Measurements from ENCODE around the gene PKD1L1.
"Not testable (repeated sequence)": the region's sequence is repeated elsewhere in the genome, so short reads cannot be mapped to it uniquely, and the experiment has no call there.

PKD1L1 gene

GRCh38 chr7:47937065-47937687 is 11.1 kb downstream of the PKD1L1 start:
- DNase-seq (ENCODE audit: low spot score) = no peak

DNA sequence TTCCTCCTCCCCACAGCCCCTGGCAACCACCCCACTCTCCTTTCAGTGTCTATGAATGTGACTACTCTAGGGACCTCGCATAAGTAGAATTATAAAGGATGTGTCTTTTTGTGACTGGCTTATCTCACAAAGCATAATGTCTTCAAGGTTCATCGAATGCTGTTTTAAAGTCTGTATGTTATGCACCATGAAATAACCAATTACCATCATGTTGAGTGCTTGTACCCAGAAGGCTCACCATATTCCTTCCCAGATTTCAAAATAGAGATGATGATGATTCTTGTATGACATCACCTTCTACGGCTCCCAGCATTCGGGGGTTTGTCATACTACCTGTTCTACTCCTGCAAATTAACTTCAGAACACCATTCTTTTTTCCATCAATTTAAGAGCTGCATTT is 11.9 kb downstream of the PKD1L1 start:
- no peak for DNase-seq (ENCODE audit: low spot score)

GRCh38 chr7:47935336-47935735 is 12.9 kb downstream of the PKD1L1 start:
- no peak for DNase-seq (ENCODE audit: low spot score)

- no peak for DNase-seq (ENCODE audit: low spot score)
These were observed 13.4 kb downstream of the PKD1L1 start for GRCh38 chr7:47934831-47935230.

GRCh38 chr7:47933215-47933614 is 15.1 kb downstream of the PKD1L1 start:
- DNase-seq (ENCODE audit: low spot score) = no peak

DNA sequence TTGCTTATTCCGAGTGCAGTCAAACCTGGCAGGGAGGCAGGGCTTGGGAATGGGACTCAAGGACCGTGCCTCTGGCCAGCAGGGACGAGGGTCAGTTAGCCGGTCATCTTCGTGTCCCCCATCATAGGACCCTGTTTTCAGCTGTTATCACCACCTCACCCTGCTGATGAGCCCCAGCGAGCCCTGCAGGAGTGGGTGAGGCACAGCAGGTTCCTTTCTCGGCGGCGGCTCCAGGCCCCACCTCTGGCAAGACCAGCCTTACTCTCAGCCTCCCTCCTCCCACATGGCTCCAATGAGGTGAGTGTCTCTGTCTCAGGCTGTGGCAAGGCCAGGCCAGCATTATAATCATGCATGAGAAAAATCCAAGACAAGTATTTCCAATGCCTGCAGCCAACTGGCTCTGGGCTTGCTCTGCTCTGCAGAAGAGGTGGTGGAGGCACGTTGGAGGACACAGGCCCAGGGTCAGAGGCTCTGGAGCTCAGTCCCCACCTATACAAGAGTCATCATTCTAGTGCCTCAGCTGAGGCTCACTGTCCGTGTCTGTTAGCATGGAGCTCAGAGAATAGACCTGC is 15.7 kb downstream of the PKD1L1 start:
- no peak for DNase-seq (ENCODE audit: low spot score)

DNA sequence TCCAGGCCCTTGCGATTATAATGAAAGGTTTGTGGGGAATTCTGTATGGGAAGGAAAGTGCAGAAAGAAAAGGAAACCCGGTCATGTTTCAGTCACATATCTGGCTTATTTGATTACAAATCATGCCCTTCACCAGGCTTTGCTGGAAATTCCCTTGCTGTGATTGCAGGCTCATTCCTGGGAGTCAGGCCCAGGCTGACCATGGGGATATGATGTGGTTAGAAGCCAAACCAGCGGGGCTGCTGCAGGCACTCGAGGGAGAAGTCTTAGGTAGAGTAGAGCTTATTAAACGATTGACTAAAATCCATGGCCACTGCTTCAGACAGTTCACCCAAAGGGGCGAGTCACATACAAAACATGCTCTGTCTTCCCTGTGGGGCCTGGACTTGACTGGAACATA is 16.2 kb downstream of the PKD1L1 start:
- DNase-seq (ENCODE audit: low spot score) = peak; percentile 77

DNA sequence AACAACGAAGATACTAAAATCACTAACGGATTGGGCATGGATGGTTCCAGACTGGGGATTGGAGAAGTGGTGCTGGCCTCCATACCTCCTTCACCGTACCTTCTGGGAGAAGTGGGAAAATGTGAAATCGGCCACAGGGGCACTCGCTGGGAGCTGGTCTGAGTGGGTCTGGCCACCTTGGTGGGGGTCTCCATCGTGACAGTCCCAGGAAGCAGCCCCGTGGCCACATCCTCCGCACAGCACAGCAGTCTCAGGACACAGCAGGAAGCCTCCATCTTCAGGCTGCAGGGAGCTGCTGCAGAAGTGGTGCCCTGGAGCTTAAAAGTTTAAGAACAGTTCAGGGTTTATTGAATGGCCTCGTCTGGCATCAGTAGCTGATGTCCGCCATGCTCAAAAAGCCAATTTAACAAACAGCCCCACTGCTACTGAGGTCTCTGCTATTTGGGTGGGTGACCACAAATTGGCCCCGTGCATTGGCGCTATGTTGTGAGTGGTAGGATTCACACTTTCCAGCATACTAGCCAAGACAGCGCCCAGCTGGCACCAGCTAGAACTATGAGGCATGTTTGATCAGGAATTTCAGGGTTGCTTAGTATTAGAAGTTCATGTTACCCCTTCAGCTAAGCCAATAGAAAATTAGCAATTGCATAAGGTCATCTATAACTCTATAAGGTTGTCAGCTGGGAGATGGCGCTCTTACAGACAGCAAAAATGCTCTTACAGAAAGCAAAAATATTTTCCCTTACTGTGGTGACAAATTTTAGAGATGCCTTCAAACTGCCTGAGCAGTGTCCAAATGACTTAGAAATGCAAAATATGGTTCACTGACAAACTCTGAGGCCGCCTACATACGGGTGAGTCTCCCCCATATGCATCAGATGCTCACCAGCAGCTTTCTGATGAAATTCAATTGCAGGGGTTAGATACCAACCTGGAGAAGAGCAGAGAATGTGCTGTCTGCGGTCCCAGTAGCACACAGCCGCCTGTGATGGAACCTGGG is 17.0 kb downstream of the PKD1L1 start:
- DNase-seq (ENCODE audit: low spot score) = peak; percentile 20

- no peak for DNase-seq (ENCODE audit: low spot score)
These were observed 24.0 kb downstream of the PKD1L1 start for GRCh38 chr7:47924266-47924665.

- not testable (repeated sequence) for DNase-seq (ENCODE audit: low spot score)
These were observed 25.0 kb downstream of the PKD1L1 start for GRCh38 chr7:47923081-47923875.

GRCh38 chr7:47916514-47916913 is 31.8 kb downstream of the PKD1L1 start:
- not testable (repeated sequence) for DNase-seq (ENCODE audit: low spot score)

DNA sequence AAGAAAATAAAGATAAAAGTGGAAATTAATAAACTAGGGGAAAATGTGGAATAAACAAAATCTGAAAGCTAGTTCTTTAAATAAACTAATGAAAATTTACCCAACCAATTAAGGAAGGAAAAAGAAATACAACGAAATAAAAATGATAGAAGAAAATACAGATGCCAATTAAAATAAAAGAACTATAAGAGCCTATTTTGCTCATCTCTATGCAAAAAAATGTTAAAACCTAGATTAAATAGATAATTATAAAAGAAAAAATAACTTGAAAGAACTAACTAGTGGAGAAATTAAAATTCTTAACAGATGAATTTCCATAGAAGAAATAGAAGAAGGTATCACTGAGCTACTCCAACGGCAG is 32.7 kb downstream of the PKD1L1 start:
- no peak for DNase-seq (ENCODE audit: low spot score)

- peak; percentile 55 for DNase-seq (ENCODE audit: low spot score)
These were observed 33.3 kb downstream of the PKD1L1 start for GRCh38 chr7:47914717-47915615.

GRCh38 chr7:47912332-47912731 is 35.9 kb downstream of the PKD1L1 start:
- no peak for DNase-seq (ENCODE audit: low spot score)

DNA sequence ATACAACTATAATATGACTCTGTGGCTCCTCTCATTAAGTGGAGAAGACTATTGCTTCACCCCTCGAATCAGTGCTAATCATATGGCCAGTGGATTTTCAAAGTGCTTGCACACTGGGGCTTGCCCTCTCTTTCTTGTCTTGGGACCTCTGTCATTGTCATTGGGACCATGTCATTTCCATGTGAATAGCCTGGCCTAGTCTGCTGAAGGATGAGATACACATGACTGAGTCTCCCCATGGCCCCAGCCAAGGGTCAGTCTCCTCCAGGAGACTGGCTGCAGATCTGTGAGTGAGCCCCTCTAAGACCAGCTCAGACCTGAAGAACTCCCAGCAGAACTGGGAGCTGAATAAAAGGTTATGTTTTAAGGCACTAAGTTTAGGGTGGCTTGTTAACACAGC is 39.5 kb downstream of the PKD1L1 start:
- DNase-seq (ENCODE audit: low spot score) = no peak

DNA sequence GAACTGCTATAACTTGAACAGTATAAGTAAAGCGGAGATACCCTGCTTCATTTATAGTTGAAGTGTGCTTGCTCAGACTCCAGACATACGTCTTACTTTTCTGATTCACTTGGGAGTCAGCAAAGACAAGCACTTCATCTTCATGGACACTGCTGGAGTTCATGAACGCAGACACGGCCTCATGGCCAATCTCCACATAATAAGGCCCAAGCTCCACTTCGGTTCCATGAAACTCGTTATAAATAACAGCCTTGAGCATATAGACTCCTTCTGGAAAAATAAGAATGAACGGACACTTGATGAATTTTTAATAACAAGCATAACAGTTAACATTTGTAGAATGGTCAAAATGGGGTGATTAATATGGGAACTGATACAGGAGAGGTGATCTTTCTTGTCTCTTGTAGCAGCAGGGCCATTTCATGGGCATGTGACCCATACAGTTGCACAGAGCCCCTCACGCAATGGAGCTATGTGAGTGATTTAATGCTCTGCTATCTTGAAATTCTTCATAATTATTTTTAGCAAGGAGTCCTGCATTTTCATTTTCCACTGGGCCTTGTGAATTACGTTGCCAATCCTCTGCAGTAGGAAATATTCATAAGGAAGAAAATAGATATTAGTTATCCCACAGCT is 40.2 kb downstream of the PKD1L1 start:
- no peak for DNase-seq (ENCODE audit: low spot score)

- DNase-seq (ENCODE audit: low spot score) = no peak
These were observed 41.4 kb downstream of the PKD1L1 start for GRCh38 chr7:47906883-47907282.

DNA sequence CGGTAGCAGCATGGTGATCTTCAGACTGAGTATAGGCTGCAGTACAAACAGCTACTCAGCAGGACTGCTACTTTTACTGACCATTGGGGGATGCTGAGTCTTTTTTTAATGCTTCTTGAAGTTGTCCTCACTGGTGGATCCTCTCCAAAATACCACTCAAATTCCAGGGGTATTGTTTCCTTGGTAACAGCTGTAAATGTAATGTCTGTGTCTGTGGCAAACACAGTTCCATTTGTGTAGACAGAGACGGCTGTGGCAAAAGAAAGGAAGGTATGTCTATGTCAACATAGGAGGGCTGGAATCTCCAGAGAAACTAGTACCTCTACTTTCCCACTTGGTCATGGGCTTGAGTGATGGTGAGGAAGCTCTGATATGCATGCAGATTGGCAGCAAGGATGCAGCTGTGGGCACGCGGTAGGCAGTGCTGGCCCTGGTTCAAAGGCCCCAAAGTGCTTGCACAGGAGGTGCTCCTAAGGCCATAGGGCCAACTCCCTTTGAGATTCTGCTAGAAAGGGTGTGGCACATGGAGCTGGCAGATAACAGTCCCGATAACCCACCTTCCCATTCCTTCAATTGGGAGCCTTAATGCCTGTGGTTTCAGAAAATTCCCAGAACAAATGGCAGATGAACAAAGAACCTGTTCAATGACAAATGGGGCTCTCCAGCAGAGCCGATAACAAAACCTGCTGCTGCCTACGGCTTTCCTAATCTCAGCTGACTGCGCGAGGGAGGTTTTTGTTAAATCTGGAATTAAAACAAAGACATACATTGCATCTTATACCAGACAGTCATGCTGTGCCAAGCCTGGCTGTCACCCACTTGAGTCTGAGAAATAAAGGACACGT is 43.0 kb downstream of the PKD1L1 start:
- DNase-seq (ENCODE audit: low spot score) = no peak

- no peak for DNase-seq (ENCODE audit: low spot score)
These were observed 46.3 kb downstream of the PKD1L1 start for GRCh38 chr7:47902013-47902412.

GRCh38 chr7:47901542-47901941 is 46.7 kb downstream of the PKD1L1 start:
- peak; percentile 21 for DNase-seq (ENCODE audit: low spot score)

Measured in GM03348 (cell line).